Hepatocyte (in vitro differentiated cells): ENCODE results near the gene SFXN5. TPM values are rescaled to one million over a fixed set of nuclear protein-coding genes. Genes with fewer than 3 reads are reported as not detected.
"Not testable (repeated sequence)": the region's sequence is repeated elsewhere in the genome, so short reads cannot be mapped to it uniquely, and the experiment has no call there.

Experiments
- DNase-seq: peaks from one replicate; pipeline ENCODE4 v3.0.0-alpha.2; 2016; ENCODE audit warnings: low spot score
- H2AFZ ChIP-seq: fragments of 200-600 bp; sonication (generic); 2 replicates; pipeline ENCODE4 v1.6.0; 2016; ENCODE audit warnings: antibody characterized with exemption, mild to moderate bottlenecking
- H3K27ac ChIP-seq: fragments of 200-600 bp; sonication (generic); 2 replicates; pipeline ENCODE4 v1.5.1; 2016; ENCODE audit warnings: mild to moderate bottlenecking
- H3K27me3 ChIP-seq: fragments of 200-600 bp; sonication (generic); 2 replicates; pipeline ENCODE4 v1.6.1; 2016
- H3K36me3 ChIP-seq: fragments of 200-600 bp; sonication (generic); replicated peaks from 2 replicates; pipeline ENCODE4 v1.5.1; 2016; ENCODE audit warnings: low read depth; ENCODE audit not compliant: insufficient read depth
- H3K4me1 ChIP-seq: fragments of 200-600 bp; sonication (generic); 2 replicates; pipeline ENCODE4 v1.5.1; 2016; ENCODE audit warnings: mild to moderate bottlenecking, moderate library complexity; ENCODE audit not compliant: insufficient read depth
- H3K4me2 ChIP-seq: fragments of 200-600 bp; sonication (generic); 2 replicates; pipeline ENCODE4 v1.6.0; 2016
- H3K4me3 ChIP-seq: fragments of 200-600 bp; sonication (generic); 2 replicates; pipeline ENCODE4 v1.5.1; 2016; ENCODE audit warnings: mild to moderate bottlenecking
- H3K79me2 ChIP-seq: fragments of 200-600 bp; sonication (generic); 2 replicates; pipeline ENCODE4 v1.6.0; 2017; ENCODE audit warnings: mild to moderate bottlenecking
- H3K9me2 ChIP-seq: fragments of 200-600 bp; sonication (generic); replicated peaks from 2 replicates; pipeline ENCODE4 v1.6.0; 2017; ENCODE audit warnings: mild to moderate bottlenecking; ENCODE audit not compliant: insufficient read depth
- H3K9me3 ChIP-seq: fragments of 200-600 bp; sonication (generic); 2 replicates; pipeline ENCODE4 v1.5.1; 2016; ENCODE audit warnings: low read depth, mild to moderate bottlenecking
- H4K20me1 ChIP-seq: fragments of 200-600 bp; sonication (generic); 2 replicates; pipeline ENCODE4 v1.6.0; 2016; ENCODE audit warnings: mild to moderate bottlenecking; ENCODE audit not compliant: insufficient read depth, poor library complexity, severe bottlenecking
- EZH2 ChIP-seq: fragments of 200-600 bp; sonication (generic); IDR thresholded peaks from 2 replicates; pipeline ENCODE4 v1.6.1; 2016; ENCODE audit warnings: antibody characterized with exemption, mild to moderate bottlenecking, borderline replicate concordance
- EZH2phosphoT487 ChIP-seq: fragments of 200-600 bp; sonication (generic); IDR thresholded peaks from one replicate; pipeline ENCODE4 v1.6.1; 2018; ENCODE audit warnings: antibody characterized with exemption, mild to moderate bottlenecking, low read depth, moderate library complexity; ENCODE audit not compliant: unreplicated experiment, severe bottlenecking
- WGBS: methylation state at CpG from one replicate; pipeline ENCODE4 v1.1.6; 2016; ENCODE audit warnings: low lambda C conversion rate; ENCODE audit errors: missing lambda C conversion rate; 5-methylcytosine and 5-hydroxymethylcytosine counted together
- polyA plus RNA-seq: library from polyadenylated mRNA; unstranded; fragments of >200 nt; fragmentation: Nextera tagmentation; extraction: Ambion mirVana; gene quantifications from 2 replicates; pipeline ENCODE4 v1.2.1, GENCODE V29; 2016
- total RNA-seq: library from RNA; depleted of rRNA; stranded (reverse); fragments of >200 nt; gene quantifications from 2 replicates; pipeline ENCODE4 v1.2.3, GENCODE V29; 2014
- TF ChIP-seq, protein P1 (sequence below): fragments of 200-600 bp; sonication (generic); IDR thresholded peaks from 2 replicates; pipeline ENCODE4 v1.5.1; 2016; ENCODE audit warnings: antibody characterized with exemption, mild to moderate bottlenecking; ENCODE audit not compliant: poor library complexity

Gene SFXN5
- total and polyA plus RNA-seq, 2 experiments from 2014 or later: 25.8 to 34.6 TPM

DNA sequence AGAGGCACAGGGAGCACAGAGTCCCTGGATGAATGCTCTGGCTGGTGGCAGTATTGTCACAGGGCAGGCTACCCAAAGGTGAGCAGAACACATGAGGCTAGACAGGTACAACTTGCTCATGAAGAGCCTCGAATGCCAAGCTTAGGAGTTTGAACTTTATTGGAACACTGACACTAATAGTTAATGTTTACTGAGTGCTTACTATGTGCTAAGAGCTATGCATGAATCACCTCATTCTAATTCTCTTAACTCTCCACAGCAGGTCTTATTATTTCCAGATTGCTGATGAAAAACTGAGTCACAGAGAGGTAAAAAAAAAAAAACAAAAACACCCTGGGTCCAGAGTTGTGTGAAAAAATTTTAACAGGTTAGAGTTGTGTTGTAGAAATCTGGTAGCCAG lies 160.3 kb downstream of the SFXN5 start:
- WGBS: 35% methylated on average over 1 of the region's 1 CpG
- H3K4me2 ChIP-seq: no peak overlapping the region
- H3K9me2 ChIP-seq: no peaks in the 10 kb centered on the region
- H3K27ac ChIP-seq: no peak overlapping the region
- TF ChIP-seq, protein P1, sequence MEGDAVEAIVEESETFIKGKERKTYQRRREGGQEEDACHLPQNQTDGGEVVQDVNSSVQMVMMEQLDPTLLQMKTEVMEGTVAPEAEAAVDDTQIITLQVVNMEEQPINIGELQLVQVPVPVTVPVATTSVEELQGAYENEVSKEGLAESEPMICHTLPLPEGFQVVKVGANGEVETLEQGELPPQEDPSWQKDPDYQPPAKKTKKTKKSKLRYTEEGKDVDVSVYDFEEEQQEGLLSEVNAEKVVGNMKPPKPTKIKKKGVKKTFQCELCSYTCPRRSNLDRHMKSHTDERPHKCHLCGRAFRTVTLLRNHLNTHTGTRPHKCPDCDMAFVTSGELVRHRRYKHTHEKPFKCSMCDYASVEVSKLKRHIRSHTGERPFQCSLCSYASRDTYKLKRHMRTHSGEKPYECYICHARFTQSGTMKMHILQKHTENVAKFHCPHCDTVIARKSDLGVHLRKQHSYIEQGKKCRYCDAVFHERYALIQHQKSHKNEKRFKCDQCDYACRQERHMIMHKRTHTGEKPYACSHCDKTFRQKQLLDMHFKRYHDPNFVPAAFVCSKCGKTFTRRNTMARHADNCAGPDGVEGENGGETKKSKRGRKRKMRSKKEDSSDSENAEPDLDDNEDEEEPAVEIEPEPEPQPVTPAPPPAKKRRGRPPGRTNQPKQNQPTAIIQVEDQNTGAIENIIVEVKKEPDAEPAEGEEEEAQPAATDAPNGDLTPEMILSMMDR: no peak
- peaks cover 7% of the 10 kb centered on the region for H3K4me1 ChIP-seq
- DNase-seq: no peak
- no peak overlapping the region for H2AFZ ChIP-seq
- H3K36me3 ChIP-seq: no peaks in the 10 kb centered on the region
- H3K9me3 ChIP-seq: no peaks in the 10 kb centered on the region
- H4K20me1 ChIP-seq: no peaks in the 10 kb centered on the region
- no peak overlapping the region for H3K4me3 ChIP-seq
- H3K27me3 ChIP-seq: peaks cover 94% of the 10 kb centered on the region
- no peaks in the 10 kb centered on the region for H3K79me2 ChIP-seq

DNA sequence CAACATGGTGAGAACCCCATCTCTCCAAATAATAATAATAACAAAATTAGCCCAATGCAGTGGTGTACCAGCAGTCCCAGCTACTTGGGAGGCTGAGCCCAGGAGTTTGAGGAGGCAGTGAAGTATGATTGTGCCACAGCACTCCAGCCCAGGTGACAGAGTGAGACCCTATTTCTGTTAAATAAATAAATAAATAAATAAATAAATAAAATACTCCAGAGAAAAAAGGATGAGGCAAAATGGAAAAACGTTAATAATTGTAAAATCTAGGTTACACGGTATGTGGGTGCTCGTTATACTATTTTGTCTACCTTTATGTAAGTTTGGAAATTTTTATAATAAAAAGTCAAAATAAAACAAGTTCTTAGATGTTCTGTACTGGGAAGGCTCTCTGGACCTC lies 162.8 kb downstream of the SFXN5 start:
- H3K4me1 ChIP-seq: no peaks in the 10 kb centered on the region
- peaks cover 94% of the 10 kb centered on the region for H3K27me3 ChIP-seq
- no peaks in the 10 kb centered on the region for H3K9me3 ChIP-seq
- H3K9me2 ChIP-seq: no peaks in the 10 kb centered on the region
- no peaks in the 10 kb centered on the region for H3K36me3 ChIP-seq
- H2AFZ ChIP-seq: no peak overlapping the region
- WGBS: 85% methylated on average over 3 of the region's 3 CpGs
- H3K4me3 ChIP-seq: no peak overlapping the region
- TF ChIP-seq, protein P1: no peak
- TF ChIP-seq EZH2phosphoT487 (no peak), EZH2 (no peak)
- no peaks in the 10 kb centered on the region for H3K79me2 ChIP-seq
- DNase-seq: no peak
- H3K27ac ChIP-seq: no peak overlapping the region
- H3K4me2 ChIP-seq: no peak overlapping the region
- no peaks in the 10 kb centered on the region for H4K20me1 ChIP-seq

DNA sequence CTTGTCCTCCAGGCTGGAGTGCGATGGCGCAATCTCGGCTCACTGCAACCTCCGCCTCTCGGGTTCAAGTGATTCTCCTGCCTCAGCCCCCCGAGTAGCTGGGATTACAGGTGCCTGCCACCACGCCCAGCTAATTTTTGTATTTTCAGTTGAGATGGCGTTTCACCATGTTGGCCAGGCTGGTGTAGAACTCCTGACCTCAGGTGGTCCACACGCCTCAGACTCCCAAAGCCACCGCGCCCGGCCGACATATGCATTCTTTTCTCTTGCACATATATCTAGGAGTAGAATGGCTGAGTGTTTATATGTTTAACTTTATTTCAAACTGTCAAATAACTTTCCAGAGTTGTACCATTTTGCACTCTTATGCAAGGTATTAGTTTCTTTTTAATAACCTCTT lies 164.1 kb downstream of the SFXN5 start:
- not testable (repeated sequence) for H3K9me3 ChIP-seq, H3K4me1 ChIP-seq, H3K36me3 ChIP-seq, H4K20me1 ChIP-seq, H2AFZ ChIP-seq, H3K9me2 ChIP-seq, H3K4me3 ChIP-seq, H3K27ac ChIP-seq, H3K79me2 ChIP-seq, H3K4me2 ChIP-seq, DNase-seq
- 80% methylated on average over 13 of the region's 13 CpGs for WGBS
- peaks cover 94% of the 10 kb centered on the region for H3K27me3 ChIP-seq

DNA sequence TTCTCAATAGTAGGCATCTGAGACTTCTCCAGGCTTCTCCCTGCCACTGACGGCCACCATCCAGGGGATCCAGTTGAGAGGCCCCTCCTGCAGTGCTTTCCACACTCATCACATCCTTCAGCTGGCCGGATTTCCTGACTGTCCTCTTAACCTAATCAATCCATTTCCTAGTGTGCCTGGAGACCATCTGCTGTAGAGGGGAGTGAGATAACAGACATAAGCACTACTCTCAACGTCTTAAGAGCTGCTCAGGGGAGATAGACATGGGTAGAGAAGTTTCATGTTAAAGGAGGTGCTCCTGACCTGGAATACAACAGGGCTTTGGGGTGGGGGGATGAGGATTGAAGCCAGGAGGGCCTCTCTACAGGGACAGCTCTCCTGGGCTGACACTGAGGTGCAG lies 170.1 kb downstream of the SFXN5 start:
- peaks cover 56% of the 10 kb centered on the region for H3K27me3 ChIP-seq

More for the DNA sequence above, 170.1 kb downstream of the SFXN5 start:
- Histone ChIP-seq H3K79me2 (no peaks in the 10 kb centered on the region), H4K20me1 (no peaks in the 10 kb centered on the region), H3K9me2 (no peaks in the 10 kb centered on the region), H3K36me3 (no peaks in the 10 kb centered on the region), H3K4me1 (no peaks in the 10 kb centered on the region), H3K4me2 (no peak overlapping the region), H3K9me3 (no peaks in the 10 kb centered on the region), H3K27ac (no peak overlapping the region), H2AFZ (no peak overlapping the region), H3K4me3 (no peak overlapping the region)
- WGBS: 32% methylated on average over 3 of the region's 3 CpGs
- no peak for TF ChIP-seq EZH2phosphoT487
- TF ChIP-seq EZH2: no peak
- TF ChIP-seq, protein P1: no peak
- DNase-seq: no peak
